HG03439 (cell line): Measurements from ENCODE around the gene MBOAT1.

ENCODE experiments used
- ATAC-seq: cut with Tn5 transposase; IDR thresholded peaks from one replicate; pipeline ENCODE4 v1.9.1; 2021; ENCODE audit warnings: mild to moderate bottlenecking, moderate library complexity; ENCODE audit not compliant: unreplicated experiment

MBOAT1 gene

GRCh38 chr6:20056350-20056992, 155.8 kb downstream of the MBOAT1 start:
- ATAC-seq: peak; percentile 57

- no peak for ATAC-seq
Measured at GRCh38 chr6:20055916-20056315, 156.4 kb downstream of the MBOAT1 start.
